ENCODE results near the gene OCSTAMP.

GRCh38 chr20:46570956-46571355 lies 20.5 kb upstream of the OCSTAMP start:
- TF ChIP-seq CTCF (IDR thresholded peaks at IDR 0.05) = no peak
- TF ChIP-seq POLR2A (IDR thresholded peaks at IDR 0.05) = no peak

All from thyroid gland (tissue), 4 donors.